ENCODE results near the gene RGS17. TPM values are rescaled to one million over a fixed set of nuclear protein-coding genes. Genes with fewer than 3 reads are reported as not detected.

The RGS17 gene
- total RNA-seq, 1 donor from 2014 or later, result not detected

DNA sequence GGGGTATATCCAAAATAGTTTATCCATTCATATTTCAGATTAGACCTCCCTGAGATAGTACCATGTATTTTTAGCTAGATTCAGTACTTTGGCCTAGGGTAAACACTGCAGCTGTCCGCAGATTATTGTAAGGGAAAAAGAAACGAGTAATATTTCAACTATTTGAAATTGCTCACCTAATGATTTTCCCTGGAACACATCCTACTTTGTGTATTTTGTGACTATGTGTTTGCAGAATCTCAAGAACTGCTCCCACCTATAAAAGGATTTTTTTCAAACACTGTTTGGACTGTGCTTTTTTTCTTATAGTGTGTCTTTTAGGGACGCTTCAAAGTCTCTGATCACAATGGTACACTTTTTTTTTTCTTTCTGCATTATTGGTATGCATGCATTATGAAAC, 42.3 kb downstream of the RGS17 start:
- H3K9me3 Mint-ChIP-seq, result no peaks in the 10 kb centered on the region
- H3K4me1 Mint-ChIP-seq (ENCODE audit: low read depth), result no peaks in the 10 kb centered on the region
- DNase-seq (ENCODE audit: low spot score), result no peak
- no peak overlapping the region for H3K27ac Mint-ChIP-seq
- peaks cover 2% of the 10 kb centered on the region for H3K27me3 Mint-ChIP-seq (ENCODE audit: low read depth)
- H3K36me3 Mint-ChIP-seq (ENCODE audit: low read depth), result no peaks in the 10 kb centered on the region
- intact Hi-C loops (cut with micrococcal nuclease), result no loop called here
- H3K4me3 Mint-ChIP-seq (ENCODE audit: low read depth), result no peak overlapping the region

DNA sequence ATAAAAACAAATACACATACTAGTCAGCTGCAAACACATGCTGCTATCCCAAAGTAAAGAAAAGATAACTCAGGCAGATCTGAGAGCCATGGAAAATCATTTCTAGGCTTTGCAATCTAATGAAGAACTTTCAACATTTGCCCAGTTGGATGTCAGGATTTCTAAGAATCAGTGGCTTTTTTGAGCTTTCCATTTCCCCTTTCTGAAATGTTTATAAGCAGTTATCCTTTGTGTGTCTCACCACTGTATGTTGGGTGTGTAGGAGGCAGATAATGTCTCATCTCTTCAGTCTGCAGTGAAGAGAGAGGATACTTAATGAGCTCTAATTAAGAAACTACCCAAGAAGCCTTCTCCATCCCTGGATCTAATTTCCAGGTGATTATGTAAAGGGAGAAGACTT, 43.6 kb downstream of the RGS17 start:
- no peaks in the 10 kb centered on the region for H3K4me1 Mint-ChIP-seq (ENCODE audit: low read depth)
- H3K9me3 Mint-ChIP-seq, result no peaks in the 10 kb centered on the region
- H3K4me3 Mint-ChIP-seq (ENCODE audit: low read depth), result no peak overlapping the region
- no peak for DNase-seq (ENCODE audit: low spot score)
- no peaks in the 10 kb centered on the region for H3K36me3 Mint-ChIP-seq (ENCODE audit: low read depth)
- H3K27ac Mint-ChIP-seq, result no peak overlapping the region
- peaks cover 2% of the 10 kb centered on the region for H3K27me3 Mint-ChIP-seq (ENCODE audit: low read depth)
- intact Hi-C loops (cut with micrococcal nuclease), result no loop called here

DNA sequence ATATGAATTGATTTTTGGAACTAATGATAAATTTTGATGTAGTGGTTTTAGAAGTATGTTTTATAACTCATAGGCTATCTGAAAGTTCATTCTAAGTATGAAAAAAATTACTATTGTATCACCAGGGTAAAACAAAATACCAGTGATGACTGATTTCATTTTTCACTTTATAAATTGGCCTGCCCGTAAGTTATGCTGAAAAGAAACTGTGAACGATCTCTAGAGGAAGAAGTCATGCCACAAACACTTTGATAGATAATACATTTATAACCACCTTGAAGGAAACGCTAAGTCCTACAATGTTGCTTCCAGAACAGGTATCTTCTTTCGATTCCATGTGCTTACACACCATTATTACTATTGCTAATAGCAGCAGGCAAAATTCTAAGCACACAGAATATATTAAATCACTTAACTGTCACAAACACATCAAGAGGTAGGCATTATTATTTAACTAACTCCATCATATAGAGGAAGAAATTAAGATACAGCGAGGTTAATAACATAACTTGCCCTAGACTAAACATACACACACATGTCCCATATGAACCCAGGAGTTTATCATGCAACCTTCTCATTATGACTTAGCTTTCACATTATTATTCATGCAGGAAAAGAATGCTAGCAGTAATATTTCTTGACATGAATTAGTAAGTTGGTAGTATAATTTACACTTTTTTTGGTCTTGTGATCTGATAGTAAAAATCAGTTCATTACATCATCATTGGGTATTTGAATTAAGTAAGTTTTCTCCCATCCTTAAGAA, 44.7 kb downstream of the RGS17 start:
- H3K4me1 Mint-ChIP-seq (ENCODE audit: low read depth), result no peaks in the 10 kb centered on the region
- intact Hi-C loops (cut with micrococcal nuclease), result no loop called here
- H3K36me3 Mint-ChIP-seq (ENCODE audit: low read depth), result no peaks in the 10 kb centered on the region
- peaks cover 2% of the 10 kb centered on the region for H3K27me3 Mint-ChIP-seq (ENCODE audit: low read depth)
- H3K27ac Mint-ChIP-seq, result no peak overlapping the region
- H3K4me3 Mint-ChIP-seq (ENCODE audit: low read depth), result no peak overlapping the region
- H3K9me3 Mint-ChIP-seq, result no peaks in the 10 kb centered on the region
- no peak for DNase-seq (ENCODE audit: low spot score)

DNA sequence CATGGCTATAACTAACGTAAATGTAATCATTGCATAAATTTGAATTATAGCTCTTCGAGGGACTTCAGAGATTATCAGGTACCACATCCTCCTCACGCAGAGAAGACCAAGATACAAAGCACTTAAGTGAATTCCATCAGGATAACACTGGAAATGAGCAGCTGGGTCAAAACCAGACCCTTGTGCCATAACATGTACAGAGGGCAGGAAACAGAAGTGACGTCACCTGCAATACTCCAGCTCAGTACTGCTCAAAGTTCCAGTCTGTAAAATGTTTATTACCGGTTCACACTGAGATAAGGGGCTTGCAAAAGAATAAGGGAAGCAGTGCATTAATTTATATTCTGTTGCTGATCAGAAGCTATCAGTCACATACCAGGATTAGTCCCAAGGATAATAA, 45.8 kb downstream of the RGS17 start:
- H3K36me3 Mint-ChIP-seq (ENCODE audit: low read depth), result no peaks in the 10 kb centered on the region
- H3K27ac Mint-ChIP-seq, result no peak overlapping the region

DNA sequence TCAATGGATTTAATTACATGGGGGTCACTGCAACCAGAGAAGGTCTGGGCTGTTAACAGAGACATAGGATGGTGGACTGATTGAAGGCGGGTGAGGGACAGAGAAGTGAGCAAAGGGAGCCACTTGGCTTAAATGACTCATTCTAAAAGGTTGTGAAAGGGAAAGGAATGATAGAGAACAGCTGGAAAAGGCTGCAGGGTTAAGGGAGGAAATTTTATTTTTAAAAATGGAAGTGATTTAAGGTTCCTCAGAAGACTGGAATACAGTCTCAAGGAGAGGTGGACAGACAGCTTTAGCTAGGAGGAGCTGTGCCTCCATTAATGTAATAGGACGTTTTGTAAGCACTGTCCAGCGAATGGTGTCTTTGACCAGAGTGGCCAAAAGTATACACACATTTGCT, 46.7 kb downstream of the RGS17 start:
- Mint-ChIP-seq H3K27me3 (ENCODE audit: low read depth) (peaks cover 2% of the 10 kb centered on the region), H3K4me3 (ENCODE audit: low read depth) (no peak overlapping the region), H3K27ac (no peak overlapping the region), H3K36me3 (ENCODE audit: low read depth) (no peaks in the 10 kb centered on the region), H3K9me3 (no peaks in the 10 kb centered on the region), H3K4me1 (ENCODE audit: low read depth) (no peaks in the 10 kb centered on the region)
- no peak for DNase-seq (ENCODE audit: low spot score)
- intact Hi-C loops (cut with micrococcal nuclease), result no loop called here

More for the DNA sequence above, 45.8 kb downstream of the RGS17 start:
- no peaks in the 10 kb centered on the region for H3K4me1 Mint-ChIP-seq (ENCODE audit: low read depth)
- no peaks in the 10 kb centered on the region for H3K9me3 Mint-ChIP-seq
- no peak for DNase-seq (ENCODE audit: low spot score)
- H3K4me3 Mint-ChIP-seq (ENCODE audit: low read depth), result no peak overlapping the region
- intact Hi-C loops (cut with micrococcal nuclease), result no loop called here
- H3K27me3 Mint-ChIP-seq (ENCODE audit: low read depth), result peaks cover 2% of the 10 kb centered on the region

DNA sequence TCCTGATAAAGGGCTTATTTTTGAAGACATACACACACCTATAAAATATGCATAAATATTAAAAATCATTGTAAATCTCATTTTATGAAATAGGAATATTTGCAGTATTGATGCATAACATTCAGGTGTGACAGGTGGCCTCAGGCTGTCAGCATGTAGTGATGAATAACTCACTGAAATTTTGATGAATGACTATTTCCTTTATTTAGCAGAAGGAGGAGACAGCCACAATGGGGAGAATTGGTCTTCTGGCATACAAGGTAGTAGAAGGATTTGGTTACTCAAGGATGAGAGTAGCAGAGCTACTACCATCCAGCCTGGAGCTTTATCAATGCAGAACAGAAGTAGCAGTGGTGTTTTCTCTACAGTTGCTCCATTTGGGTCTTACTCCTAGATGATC, 47.2 kb downstream of the RGS17 start:
- DNase-seq (ENCODE audit: low spot score), result no peak
- intact Hi-C loops (cut with micrococcal nuclease), result no loop called here
- no peak overlapping the region for H3K4me3 Mint-ChIP-seq (ENCODE audit: low read depth)
- H3K9me3 Mint-ChIP-seq, result no peaks in the 10 kb centered on the region
- H3K27ac Mint-ChIP-seq, result no peak overlapping the region
- no peaks in the 10 kb centered on the region for H3K36me3 Mint-ChIP-seq (ENCODE audit: low read depth)
- peaks cover 2% of the 10 kb centered on the region for H3K27me3 Mint-ChIP-seq (ENCODE audit: low read depth)
- H3K4me1 Mint-ChIP-seq (ENCODE audit: low read depth), result no peaks in the 10 kb centered on the region

DNA sequence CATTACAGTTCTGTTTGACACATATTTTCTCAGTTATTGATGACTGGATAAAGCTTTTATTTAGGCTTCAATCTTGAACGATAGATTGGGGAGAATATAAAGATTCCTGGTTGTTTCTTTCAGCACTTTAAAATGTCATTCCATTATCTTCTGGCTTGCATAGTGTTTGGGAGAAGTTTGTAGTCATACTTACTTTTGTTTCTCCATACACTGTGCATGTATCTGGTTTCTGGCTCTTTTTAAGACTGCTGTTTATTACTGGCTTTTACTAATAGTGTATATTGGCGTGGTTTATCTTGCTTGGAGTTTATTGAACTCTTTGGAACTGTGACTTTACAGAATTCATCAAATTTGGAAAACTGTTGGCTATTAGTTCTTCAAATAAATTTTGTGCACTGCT, 49.2 kb downstream of the RGS17 start:
- no peaks in the 10 kb centered on the region for H3K36me3 Mint-ChIP-seq (ENCODE audit: low read depth)
- no peaks in the 10 kb centered on the region for H3K4me1 Mint-ChIP-seq (ENCODE audit: low read depth)
- H3K4me3 Mint-ChIP-seq (ENCODE audit: low read depth), result no peak overlapping the region
- H3K9me3 Mint-ChIP-seq, result no peaks in the 10 kb centered on the region
- intact Hi-C loops (cut with micrococcal nuclease), result no loop called here
- DNase-seq (ENCODE audit: low spot score), result no peak
- peaks cover 2% of the 10 kb centered on the region for H3K27me3 Mint-ChIP-seq (ENCODE audit: low read depth)
- no peak overlapping the region for H3K27ac Mint-ChIP-seq

DNA sequence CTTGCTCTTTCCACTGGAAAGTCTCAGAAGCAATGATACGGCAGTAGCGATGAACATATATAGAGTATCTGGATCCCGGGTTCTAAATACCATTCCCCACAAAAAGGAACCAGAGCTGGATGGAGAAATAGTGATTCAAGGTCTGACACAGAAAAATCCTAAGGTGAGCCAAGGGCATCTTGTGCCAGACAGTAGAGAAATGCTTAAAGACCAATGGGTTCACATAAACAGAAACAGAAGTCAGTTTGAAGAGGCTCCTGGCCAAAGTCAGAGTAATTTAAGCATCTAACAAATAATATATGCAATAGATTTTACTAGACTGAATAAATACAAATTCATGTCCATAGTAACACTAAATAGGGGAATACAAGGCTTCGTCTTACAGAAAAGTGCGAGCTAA, 54.7 kb downstream of the RGS17 start:
- Mint-ChIP-seq H3K36me3 (ENCODE audit: low read depth) (no peaks in the 10 kb centered on the region), H3K4me3 (ENCODE audit: low read depth) (no peak overlapping the region), H3K27me3 (ENCODE audit: low read depth) (no peaks in the 10 kb centered on the region), H3K9me3 (no peaks in the 10 kb centered on the region), H3K27ac (no peak overlapping the region), H3K4me1 (ENCODE audit: low read depth) (no peaks in the 10 kb centered on the region)
- intact Hi-C loops (cut with micrococcal nuclease), result no loop called here
- DNase-seq (ENCODE audit: low spot score), result no peak

DNA sequence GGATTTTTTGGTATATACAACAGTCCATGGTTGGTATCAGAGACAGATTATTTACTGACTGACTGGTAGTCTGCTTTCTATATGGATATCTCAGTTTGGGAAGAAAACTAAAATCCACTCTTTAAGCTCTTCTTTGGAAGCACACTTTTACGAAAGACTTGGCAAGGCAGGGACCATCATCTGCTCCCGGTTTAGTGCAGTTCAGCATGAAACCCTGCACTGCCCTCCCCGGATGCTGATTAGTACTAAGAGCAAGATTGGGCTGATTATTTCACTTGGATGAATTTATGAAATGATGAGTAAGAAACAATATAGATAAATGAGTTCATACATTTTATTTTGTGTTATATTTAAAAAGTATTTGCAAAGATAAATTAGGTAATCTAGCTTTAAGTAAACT, 56.3 kb downstream of the RGS17 start:
- H3K27me3 Mint-ChIP-seq (ENCODE audit: low read depth), result no peaks in the 10 kb centered on the region
- no peaks in the 10 kb centered on the region for H3K4me1 Mint-ChIP-seq (ENCODE audit: low read depth)
- intact Hi-C loops (cut with micrococcal nuclease), result no loop called here

DNA sequence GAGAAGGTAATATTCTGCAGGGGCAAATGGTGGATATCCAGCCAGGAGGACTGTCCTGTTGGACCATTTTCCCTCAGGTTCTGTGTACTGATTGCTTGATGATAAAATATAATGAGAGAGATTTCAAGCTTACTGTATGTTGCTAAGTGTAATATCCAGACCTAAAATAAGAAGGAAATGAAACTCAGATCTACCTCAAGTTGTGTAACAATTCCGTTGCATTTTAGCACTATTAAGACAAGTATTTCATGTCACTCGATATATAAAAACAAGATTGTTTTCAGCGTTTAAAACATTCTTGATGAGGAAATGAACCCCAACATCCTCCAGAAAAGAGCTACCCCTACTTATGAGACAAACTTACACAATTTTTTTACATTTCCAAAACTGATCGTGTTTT, 57.2 kb downstream of the RGS17 start:
- Mint-ChIP-seq H3K27ac (no peak overlapping the region), H3K4me3 (ENCODE audit: low read depth) (no peak overlapping the region)

More for the DNA sequence above, 56.3 kb downstream of the RGS17 start:
- H3K36me3 Mint-ChIP-seq (ENCODE audit: low read depth), result no peaks in the 10 kb centered on the region
- no peak overlapping the region for H3K4me3 Mint-ChIP-seq (ENCODE audit: low read depth)
- no peak overlapping the region for H3K27ac Mint-ChIP-seq
- no peak for DNase-seq (ENCODE audit: low spot score)
- no peaks in the 10 kb centered on the region for H3K9me3 Mint-ChIP-seq

DNA sequence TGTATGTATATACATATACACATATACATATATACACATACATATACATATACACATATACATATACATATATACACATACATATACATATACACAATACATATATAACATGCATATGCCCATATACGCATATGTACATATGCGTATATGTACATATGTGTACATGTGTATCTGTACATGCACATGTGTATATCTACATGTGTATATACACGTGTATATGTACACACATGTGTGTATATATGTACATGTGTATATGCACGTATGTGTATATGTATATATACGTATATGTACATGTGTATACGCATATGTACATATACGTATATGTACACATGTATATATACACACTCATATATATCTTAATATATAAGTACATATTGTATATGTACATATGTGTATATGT, 60.3 kb downstream of the RGS17 start:
- Mint-ChIP-seq H3K9me3 (no peaks in the 10 kb centered on the region), H3K4me3 (ENCODE audit: low read depth) (no peak overlapping the region), H3K36me3 (ENCODE audit: low read depth) (no peaks in the 10 kb centered on the region), H3K4me1 (ENCODE audit: low read depth) (no peaks in the 10 kb centered on the region), H3K27me3 (ENCODE audit: low read depth) (no peaks in the 10 kb centered on the region), H3K27ac (no peak overlapping the region)
- intact Hi-C loops (cut with micrococcal nuclease), result no loop called here
- DNase-seq (ENCODE audit: low spot score), result no peak

More for the DNA sequence above, 57.2 kb downstream of the RGS17 start:
- Mint-ChIP-seq H3K4me1 (ENCODE audit: low read depth) (no peaks in the 10 kb centered on the region), H3K9me3 (no peaks in the 10 kb centered on the region), H3K27me3 (ENCODE audit: low read depth) (no peaks in the 10 kb centered on the region), H3K36me3 (ENCODE audit: low read depth) (no peaks in the 10 kb centered on the region)
- DNase-seq (ENCODE audit: low spot score), result no peak
- intact Hi-C loops (cut with micrococcal nuclease), result no loop called here

DNA sequence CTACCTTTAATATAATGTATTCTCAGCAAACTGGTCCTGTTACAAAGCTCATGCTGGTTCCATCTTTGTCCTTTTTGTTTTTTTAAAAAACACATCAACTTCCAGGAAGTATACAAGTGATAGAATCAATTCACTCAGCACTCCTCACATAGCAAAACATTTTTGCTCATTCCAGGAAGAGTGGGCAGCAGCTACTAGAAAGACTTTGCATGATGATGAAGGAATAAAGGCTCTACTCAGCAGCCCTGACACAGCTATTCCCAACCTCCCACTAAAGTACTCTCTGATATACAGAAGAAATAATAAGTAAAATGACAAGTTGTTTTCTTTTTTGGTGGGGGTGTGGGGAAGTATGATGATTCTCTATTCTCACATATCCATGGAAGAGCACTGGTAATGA, 61.2 kb downstream of the RGS17 start:
- no peaks in the 10 kb centered on the region for H3K36me3 Mint-ChIP-seq (ENCODE audit: low read depth)
- no peak overlapping the region for H3K4me3 Mint-ChIP-seq (ENCODE audit: low read depth)
- intact Hi-C loops (cut with micrococcal nuclease), result no loop called here
- H3K27ac Mint-ChIP-seq, result no peak overlapping the region
- H3K9me3 Mint-ChIP-seq, result no peaks in the 10 kb centered on the region
- H3K27me3 Mint-ChIP-seq (ENCODE audit: low read depth), result no peaks in the 10 kb centered on the region
- DNase-seq (ENCODE audit: low spot score), result no peak
- H3K4me1 Mint-ChIP-seq (ENCODE audit: low read depth), result no peaks in the 10 kb centered on the region

DNA sequence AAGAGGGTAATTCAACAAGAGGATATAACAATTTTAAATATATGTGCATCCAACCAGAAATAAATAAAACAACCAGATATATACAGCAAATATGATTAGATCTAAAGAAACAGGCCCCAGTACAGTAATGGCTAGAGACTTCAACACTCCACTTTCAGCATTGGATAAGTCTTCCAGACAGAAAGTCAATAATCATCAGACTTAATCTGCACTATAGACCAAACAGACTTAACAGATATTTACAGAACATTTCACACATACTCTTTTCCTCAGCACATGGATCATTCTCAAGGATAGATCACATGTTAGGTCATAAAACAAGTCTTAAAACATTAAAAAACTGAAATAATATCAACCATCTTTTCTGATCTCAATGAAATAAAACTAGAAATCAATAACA, 65.9 kb downstream of the RGS17 start:
- no peak overlapping the region for H3K4me3 Mint-ChIP-seq (ENCODE audit: low read depth)
- no peak overlapping the region for H3K27ac Mint-ChIP-seq
- intact Hi-C loops (cut with micrococcal nuclease), result no loop called here
- no peaks in the 10 kb centered on the region for H3K36me3 Mint-ChIP-seq (ENCODE audit: low read depth)
- no peak for DNase-seq (ENCODE audit: low spot score)
- no peaks in the 10 kb centered on the region for H3K4me1 Mint-ChIP-seq (ENCODE audit: low read depth)
- H3K9me3 Mint-ChIP-seq, result peaks cover 6% of the 10 kb centered on the region
- H3K27me3 Mint-ChIP-seq (ENCODE audit: low read depth), result peaks cover 2% of the 10 kb centered on the region

DNA sequence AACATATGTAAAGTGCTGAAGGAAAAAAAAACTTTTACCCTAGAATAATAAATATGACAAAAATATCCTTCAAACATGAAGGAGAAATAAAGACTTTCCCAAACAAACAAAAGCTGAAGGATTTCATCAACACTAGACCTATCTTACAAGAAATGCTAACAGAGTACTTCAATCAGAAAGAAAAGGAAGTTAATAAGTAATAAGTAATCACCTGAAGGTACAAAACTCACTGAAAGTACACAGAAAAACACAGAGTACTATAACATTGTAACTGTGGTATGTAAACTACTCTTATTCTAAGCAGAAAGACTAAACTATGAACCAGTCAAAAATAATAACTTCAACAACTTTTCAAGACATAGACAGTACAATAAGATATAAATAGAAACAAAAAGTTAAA, 67.1 kb downstream of the RGS17 start:
- intact Hi-C loops (cut with micrococcal nuclease), result no loop called here
- Mint-ChIP-seq H3K27ac (no peak overlapping the region), H3K4me1 (ENCODE audit: low read depth) (no peaks in the 10 kb centered on the region), H3K27me3 (ENCODE audit: low read depth) (peaks cover 2% of the 10 kb centered on the region), H3K4me3 (ENCODE audit: low read depth) (no peak overlapping the region), H3K36me3 (ENCODE audit: low read depth) (no peaks in the 10 kb centered on the region), H3K9me3 (peaks cover 6% of the 10 kb centered on the region)
- no peak for DNase-seq (ENCODE audit: low spot score)

All from activated T-helper 2 cell treated with anti-CD3 and anti-CD28 coated beads, Interferon-gamma antibody, Interleukin-2, Interleukin-4, amounts not matched to agents 10 μg/mL and 5 μg/mL and 100 μg/mL, durations not matched to agents 14 hours and 24 hours and 36 hours (primary cell).